Cardiac septum (tissue), 1 donor: ENCODE results near the gene KANSL1. TPM values are rescaled to one million over a fixed set of nuclear protein-coding genes. Genes with fewer than 3 reads are reported as not detected.
"Not testable (repeated sequence)": the region's sequence is repeated elsewhere in the genome, so short reads cannot be mapped to it uniquely, and the experiment has no call there.

Experiments
- DNase-seq: peaks from one replicate; pipeline ENCODE4 v3.0.0-alpha.2; 2020; ENCODE audit warnings: low spot score
- intact Hi-C: fragments of 100-400 bp; cut with DNase I; formaldehyde crosslinking; loops from one replicate; pipeline ENCODE4 v1.14.0; 2022
- total RNA-seq: library from RNA; stranded (reverse); fragmentation: NEBNext Ultra II Directional; extraction: Animal tissue kit (Norgen Biotek cat#: 25700); gene quantifications from one replicate; pipeline ENCODE4 v1.2.1, GENCODE V29; 2021
- donor health status: DM: no; HTN: no; CAD: no.

The KANSL1 gene
- total RNA-seq, 1 donor from 2014 or later, result 33.6 TPM

DNA sequence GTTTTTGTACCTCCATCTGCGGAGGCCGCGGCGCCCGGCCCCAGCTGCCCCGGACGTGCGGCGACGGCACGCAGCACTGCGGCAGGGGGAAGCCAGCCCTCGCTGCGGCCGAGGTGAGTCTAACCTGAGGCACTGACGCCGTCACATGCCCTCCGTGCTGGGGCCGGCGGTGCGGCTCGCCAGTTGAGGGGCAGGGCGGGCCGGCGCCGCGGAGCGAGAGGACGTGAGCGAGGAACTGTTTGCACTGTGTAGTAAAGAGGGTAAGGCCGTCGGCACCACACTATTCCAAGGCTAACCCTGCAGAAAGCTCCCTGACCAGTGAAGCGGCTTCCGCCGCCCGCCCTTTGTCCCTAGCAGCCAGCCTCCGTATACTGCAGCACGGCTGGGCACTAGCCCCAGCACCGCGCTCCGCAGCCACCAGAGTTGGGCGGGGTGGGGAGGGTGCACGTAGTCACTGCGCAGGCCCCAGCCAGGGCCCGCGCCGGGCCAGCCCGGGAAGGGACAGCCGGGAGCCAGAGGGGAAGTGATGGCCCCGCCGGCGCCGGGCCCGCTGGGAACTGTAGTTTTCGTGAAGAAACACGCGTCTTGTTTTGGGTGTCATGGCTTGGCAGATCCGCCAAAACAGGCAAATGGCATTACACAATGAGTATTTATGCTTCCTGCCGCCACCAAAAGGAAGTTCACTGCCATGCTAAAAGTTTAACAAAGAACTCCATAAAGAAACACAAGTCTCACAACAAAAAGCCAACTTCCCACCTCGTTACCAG is 580 bp upstream of the KANSL1 start:
- intact Hi-C loops, result loop anchor here (1.0 to 5.0 kb wide), 3 partner anchors 37 to 150 kb away; no protein-coding TSS in a partner anchor
- DNase-seq, result peak; percentile 99

DNA sequence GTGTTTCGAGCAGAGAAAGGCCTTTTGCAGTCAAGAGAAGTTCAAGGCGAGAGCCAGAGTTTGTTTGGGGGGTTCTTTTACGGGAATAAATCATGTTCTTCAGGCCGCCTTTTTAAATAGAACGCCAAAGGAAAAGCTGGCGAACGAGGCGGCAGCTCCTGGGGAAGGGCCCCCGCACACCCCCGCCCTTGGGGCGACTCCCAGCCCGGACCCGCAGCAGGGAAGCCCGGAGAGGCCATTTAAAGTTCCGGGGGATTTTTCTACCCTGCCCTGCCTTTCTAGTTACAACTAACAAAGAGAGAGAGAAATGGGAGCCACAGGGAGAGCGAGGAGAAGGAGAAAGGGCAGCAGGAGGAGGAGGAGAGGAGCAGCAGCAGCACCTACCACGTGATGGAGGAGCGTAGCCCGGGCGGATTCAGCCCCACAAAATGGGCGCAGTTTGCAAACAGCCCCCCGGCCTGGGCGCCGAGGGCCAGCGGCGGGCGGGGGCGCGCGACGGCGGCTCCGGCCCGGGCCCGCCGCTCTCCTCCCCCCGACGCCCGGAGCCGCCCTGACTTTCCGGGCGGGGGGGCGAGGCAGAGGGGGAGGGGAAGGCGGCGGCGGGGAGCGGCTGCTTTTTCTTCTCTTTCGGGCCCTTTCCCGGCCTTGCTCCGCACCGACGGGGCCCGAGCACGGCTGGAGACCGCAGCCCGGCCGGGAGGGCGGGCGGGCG is 634 bp downstream of the KANSL1 start:
- DNase-seq, result no peak
- intact Hi-C loops, result loop anchor here (1.0 to 5.0 kb wide), 3 partner anchors 35 to 148 kb away; no protein-coding TSS in a partner anchor

DNA sequence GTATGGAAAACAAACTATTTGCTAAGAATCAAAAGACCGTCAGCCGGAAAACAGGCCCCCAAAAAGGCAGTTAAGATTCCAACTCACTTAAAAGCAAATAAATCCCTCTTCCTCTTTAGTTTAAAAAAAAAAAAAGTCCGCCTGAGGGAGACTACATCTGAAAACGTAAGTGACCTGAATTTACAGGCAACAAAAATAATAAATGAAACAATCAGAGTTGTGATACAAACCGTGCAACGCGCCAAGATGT is 1.1 kb downstream of the KANSL1 start:
- intact Hi-C loops, result loop anchor here (5.0 kb wide), 2 partner anchors 35 to 75 kb away; no protein-coding TSS in a partner anchor
- DNase-seq, result no peak

DNA sequence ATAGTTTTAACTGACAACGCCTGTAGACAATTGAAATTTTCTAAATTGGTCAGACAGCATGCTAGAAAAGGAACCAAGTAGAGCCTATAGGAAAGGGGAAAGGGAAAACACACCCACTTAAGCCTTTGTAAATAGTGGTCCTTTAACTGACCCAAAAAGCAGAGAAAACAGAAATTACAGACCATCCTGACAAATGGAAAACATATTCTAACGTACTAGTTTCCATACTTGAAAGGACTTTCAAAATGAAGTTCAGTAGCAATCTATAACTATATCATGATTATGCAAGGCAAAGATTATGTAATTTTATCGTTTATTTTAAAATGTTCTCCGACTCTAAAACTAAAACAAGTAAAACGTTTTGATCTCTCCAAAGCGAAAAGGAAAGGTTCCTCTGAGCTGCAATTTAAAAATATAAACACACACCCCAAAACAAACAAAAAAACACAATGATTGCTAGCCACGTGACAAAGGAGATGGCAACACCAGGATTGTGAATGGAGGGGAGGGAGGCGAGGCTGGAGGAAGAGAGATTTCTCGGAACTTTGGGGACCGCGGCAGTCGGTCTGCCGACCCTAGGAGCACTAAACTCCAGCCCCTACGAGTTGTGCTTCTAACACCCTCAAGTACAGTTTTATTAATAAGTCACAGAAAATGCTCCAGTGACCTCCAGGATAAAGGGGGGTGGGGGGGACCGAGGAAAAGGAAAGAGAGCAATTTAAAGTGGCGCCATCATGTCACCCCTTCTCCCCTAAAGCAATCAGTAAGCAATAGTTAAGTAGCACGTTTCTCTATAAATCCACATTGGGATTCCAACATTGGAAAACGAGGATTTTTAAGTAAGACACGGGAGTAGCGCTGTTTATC is 1.7 kb downstream of the KANSL1 start:
- DNase-seq, result no peak
- intact Hi-C loops, result loop anchor here (5.0 kb wide), 2 partner anchors 34 to 74 kb away; no protein-coding TSS in a partner anchor

DNA sequence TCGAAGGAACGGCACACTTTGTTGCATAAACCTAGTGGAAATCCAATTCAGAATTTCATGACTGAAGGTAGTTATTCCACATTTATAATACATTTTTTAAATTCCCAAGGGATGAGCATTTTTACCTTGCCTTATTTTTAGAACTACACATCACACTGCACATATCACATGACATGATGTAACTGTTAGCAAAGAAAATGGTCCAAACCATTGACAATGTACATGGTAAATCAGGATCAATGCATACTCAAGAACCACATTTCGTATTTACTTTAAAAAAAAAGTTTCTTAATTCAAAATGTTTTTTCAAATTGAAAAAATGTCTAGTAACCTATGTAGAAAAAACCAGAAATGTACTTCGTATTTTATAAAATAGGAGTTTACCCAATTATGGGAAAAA is 2.5 kb downstream of the KANSL1 start:
- intact Hi-C loops, result loop anchor here (5.0 kb wide), 2 partner anchors 33 to 73 kb away; no protein-coding TSS in a partner anchor
- DNase-seq, result no peak

DNA sequence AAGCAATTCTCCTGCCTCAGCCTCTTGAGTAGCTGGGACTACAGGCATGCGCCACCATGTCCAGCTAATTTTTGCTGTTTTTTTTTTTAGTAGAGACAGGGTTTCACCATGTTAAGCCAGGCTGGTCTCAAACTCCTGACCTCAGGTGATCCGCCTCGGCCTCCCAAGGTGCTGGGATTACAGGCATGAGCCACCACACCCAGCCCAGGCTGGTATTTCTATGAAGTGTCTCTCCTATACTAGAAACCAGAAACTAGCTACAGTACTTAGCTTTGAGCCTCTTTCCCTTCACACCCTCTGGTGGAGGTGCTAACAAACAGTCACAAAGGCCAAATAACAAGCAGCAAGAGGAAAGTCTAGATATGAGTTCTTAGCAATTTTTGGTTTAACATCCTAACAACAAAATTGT is 6.4 kb downstream of the KANSL1 start:
- DNase-seq, intact Hi-C loops: not testable (repeated sequence)

DNA sequence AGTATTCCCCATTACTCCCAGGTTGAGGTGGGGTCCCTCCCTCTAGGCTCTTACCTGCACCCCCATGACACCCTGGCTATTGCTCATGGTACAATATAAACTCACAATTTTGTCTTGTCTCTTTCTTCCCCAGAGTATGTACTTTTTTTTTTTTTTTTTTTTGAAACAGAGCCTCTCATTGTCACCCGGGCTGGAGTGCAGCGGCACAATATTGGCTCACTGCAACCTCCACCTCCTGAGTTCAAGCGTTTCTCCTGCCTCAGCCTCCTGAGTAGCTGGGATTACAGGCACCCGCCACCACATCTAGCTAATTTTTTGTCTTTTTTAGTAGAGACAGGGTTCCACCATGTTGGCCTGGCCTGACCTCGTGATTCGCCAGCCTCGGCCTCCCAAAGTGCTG is 8.5 kb downstream of the KANSL1 start:
- DNase-seq, result no peak
- intact Hi-C loops, result no loop called here

DNA sequence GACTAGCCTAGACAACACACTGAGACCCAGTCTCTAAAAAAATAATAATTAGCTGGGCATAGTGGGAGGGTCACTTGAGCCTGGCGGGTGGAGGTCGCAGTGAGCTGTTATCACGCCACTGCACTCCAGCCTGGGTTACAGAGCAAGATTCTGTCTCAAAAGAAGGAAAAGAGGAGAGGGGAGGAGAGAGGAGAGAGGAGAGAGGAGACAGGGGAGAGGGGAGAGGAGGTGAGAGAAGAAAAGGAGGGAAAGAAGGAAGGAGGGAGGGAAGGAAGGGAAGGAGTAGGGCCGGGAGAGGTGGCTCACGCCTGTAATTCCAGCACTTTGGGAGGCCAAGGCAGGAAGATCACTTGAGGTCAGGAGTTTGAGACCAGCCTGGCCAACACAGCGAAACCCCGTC is 9.8 kb downstream of the KANSL1 start:
- DNase-seq, intact Hi-C loops: not testable (repeated sequence)

DNA sequence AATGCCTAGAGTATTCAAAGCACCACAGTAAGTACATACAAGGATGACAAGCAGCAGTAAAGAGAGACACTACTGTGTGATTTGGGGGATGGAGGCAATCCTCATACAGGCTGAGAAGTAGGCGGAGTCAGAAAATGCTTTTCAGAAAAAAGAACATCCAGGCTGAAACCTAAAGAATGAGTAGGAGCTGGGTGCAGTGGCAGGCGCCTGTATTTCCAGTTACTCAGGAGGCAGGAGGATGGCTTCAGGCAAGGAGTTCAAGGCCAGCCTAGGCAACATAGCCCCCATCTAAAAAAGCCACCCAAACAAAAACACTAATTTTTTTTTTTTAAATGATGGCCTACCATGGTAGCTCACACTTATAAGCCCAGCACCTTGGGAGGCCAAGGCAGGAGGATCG is 10.3 kb downstream of the KANSL1 start:
- DNase-seq, result no peak
- intact Hi-C loops, result no loop called here

DNA sequence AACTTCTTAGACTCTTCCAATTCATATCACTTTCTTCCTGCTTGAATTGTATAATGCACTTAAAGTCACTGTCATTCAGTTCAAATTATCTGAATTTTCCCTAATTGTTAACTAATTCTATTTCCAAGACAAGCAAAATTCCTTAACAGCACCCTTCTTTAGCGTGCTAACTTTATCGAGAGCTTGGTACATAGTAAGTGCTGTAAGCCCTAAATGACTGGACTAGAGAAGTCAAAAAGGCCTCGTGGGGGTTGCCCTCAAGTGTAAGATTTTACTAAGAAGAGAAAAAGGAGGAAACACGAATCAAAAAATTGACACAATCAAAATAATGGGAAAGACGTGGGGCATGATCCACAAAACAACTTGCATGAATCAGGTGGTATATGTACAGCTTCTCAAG is 11.3 kb downstream of the KANSL1 start:
- intact Hi-C loops, result no loop called here

DNA sequence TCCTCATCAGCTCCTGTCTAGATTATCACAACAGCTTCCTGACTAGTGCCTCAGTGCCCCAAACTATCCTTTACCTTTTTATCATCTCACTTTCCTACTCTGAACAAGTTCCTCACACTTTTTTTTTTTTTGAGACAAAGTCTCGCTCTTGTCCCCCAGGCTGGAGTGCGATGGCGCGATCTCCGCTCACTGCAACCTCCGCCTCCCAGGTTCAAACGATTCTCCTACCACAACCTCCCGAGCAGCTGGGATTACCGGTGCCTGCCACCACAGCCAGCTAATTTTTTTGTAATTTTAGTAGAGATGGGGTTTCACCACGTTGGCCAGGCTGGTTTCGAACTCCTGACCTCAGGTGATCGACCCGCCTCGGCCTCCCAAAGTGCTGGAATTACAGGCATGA is 11.9 kb downstream of the KANSL1 start:
- DNase-seq, intact Hi-C loops: not testable (repeated sequence)

More for the DNA sequence above, 11.3 kb downstream of the KANSL1 start:
- no peak for DNase-seq

DNA sequence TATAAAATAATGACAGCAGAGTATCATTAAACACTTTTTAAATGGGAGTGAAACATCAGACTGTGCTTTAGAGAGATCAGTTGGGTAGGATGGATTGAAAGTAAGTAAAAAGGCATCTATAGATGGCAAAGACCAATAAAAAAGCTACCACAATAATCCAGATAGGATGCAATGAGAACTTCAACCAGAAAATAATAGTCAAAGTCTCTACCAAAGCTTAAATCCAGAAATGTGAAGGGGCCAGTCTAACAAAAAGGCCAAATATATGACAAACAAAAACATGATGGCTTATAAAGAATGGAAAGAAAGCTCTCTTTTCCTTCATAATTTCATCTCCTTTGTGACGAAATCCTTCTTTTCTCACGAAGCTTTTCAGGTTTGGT is 12.3 kb downstream of the KANSL1 start:
- intact Hi-C loops, result no loop called here
- no peak for DNase-seq

DNA sequence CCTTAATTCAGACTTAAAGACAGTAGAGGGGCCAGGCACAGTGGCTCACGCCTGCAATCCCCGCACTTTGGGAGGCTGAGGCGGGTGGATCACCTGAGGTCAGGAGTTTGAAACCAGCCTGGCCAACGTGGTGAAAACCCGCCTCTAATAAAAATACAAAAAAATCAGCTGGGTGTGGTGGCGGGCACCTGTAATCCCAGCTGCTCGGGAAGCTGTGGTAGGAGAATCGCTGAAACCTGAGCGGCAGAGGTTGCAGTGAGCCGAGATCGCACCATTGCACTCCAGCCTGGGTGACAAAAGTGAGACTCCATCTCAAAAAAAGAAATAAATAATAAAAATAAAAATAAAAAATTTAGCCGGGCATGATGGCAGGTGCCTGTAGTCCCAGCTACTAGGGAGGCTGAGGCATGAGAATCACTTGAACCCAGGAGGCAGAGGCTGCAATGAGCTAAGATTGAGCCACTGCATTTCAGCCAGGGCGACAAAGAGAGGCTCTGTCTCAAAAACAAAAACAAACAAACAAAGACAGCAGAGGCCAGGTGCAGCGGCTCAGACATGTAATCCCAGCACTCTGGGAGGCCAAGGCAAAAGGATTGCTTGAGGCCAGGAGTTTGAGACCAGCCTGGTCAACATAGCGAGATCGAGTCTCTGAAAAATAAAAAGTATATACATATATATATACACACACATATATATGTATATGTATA is 12.9 kb downstream of the KANSL1 start:
- intact Hi-C loops, DNase-seq: not testable (repeated sequence)

DNA sequence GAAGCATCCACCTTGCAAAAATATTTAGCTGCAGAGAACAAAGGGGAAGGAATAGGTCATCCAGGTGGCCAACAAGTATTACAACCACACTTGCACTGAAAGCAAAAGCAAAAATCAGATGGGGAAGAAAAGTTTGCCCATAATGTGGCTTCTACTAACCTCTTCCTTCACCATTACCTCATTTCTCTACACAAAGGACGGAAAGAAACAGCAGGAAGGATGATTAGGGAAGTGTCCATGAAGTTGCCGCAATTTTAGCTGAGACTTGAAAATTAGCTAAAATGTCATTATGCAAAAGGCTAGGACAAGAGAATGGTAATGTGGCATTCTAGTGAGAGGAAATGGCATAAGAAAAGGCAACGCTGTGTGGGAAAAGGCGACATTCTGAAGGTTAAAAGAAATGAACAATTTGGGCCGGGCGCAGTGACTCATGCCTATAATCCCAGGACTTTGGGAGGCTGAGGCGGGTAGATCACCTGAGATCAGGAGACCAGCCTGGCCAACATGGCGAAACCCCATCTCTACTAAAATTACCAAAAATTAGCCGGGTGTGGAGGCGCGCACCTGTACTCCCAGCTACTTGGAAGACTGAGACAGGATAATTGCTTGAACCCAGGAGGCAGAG is 13.7 kb downstream of the KANSL1 start:
- DNase-seq, result no peak
- intact Hi-C loops, result no loop called here

DNA sequence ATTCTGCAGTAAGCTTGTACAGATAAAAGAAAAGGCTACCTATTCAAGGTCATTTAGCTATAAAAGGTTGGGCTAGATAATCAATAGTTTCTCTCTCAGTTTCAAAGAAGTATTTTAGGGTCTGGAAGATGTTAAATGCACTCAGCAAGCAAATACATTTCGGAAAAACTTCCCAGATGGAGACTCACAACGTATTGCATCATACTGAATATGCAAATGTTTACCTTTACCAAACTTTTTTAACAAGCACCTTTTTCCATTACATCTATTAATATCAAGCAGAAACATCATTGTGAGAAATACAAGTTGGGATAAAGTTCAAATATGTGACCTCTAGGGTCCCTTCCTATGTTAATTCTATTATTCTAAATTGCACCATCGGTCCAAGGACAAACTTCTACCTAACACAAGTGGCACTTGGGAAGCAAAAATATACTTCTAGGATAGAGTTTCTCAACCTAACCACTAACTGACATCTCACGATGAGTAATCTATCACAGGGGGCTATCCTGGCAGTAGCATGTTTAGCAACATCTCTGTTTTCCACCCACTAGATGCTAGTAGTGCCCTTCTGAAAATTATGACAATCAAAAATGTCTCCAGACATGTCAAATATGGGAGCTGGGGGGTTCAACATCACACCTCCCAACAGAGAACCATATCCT is 14.5 kb downstream of the KANSL1 start:
- intact Hi-C loops, result no loop called here
- DNase-seq, result no peak

DNA sequence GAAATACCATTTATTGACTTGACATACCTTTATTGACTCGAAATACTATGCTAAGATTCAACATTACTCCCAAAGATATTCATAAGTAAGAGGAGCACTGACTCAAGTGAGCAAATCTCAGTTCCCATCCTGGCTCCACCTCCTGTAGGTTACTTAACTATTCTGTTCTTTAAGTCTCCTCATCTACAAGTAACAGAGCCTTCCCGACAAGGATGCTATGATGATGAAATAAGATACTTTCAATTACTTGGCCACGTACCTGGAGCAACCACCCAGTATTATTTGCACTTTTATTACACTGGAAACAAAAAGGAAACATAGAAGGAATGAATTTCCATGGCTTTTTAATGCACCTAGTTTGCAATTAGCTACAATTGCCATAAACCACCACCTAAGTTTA is 16.3 kb downstream of the KANSL1 start:
- intact Hi-C loops, result no loop called here
- no peak for DNase-seq

DNA sequence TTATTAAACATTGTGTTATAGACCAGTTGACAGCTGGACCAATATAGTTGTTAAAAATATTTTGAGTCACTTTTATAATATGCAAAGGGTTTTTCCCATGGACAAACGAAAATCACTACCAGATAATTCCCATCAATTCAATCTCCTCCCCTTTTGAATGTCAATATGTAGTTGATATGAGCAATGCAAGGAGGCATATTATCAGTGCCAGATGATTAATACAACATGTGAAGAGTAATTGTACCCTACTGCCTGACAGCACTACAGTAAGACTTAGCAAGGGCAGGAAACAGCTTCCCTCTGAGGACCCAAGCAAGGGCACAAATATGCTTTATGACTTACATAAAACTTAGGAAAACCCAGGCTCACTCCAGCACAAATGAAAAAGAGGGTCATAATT is 17.3 kb downstream of the KANSL1 start:
- DNase-seq, result no peak
- intact Hi-C loops, result no loop called here

DNA sequence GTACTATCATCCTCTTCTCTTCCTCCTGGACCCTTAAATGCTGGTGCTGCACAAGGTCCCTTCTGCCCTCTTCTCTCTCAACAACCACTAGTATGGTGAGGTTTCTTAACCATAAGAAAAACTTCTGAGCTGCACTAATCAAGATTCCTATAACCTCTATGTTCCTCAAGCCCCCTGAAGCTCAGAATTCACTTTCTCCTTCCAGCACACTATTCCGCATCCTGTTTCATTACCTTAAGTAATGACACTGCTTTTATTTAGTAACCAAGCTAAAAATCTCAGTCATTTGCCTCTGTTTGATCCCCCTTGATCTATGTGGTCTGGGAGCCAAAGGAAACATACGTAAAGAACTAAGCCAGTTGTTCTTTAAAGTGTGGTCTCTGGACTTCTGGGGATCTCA is 20.1 kb downstream of the KANSL1 start:
- DNase-seq, result no peak
- intact Hi-C loops, result no loop called here

DNA sequence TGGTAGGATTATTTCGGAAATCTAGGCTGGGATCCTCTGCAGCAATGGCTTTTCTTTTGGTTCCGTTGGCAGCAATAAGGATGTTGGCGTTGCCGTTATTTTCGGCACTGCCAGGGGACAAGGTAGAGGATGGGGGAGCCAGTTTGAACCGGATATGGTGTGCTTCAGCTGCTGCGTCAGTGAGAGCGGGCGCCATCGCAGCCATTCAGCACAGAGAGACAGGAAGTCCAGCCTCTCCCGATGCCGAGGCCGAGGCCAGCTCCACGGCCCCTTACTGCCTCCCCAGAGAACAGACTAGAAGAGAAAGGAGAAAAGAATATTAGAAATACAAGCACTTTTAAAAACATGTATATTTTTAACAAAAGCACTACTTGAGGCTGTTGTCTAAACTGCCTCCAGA is 21.3 kb downstream of the KANSL1 start:
- intact Hi-C loops, result no loop called here
- no peak for DNase-seq
